Measurements from ENCODE around the gene GALNT11. TPM values are rescaled to one million over a fixed set of nuclear protein-coding genes. Genes with fewer than 3 reads are reported as not detected.

The GALNT11 gene
- total and polyA plus RNA-seq, 9 of the 15 experiments (the other 6 are each of a cell fraction or from before 2014, with no cell fraction given): 8.2 to 59.5 (median 36.5) TPM

- no peak for ATAC-seq
- 93% methylated on average over 5 of the region's 5 CpGs for WGBS (ENCODE audit: insufficient coverage, low coverage, missing lambda C conversion rate)
- intact Hi-C loops (cut with micrococcal nuclease): no loop called here
Measured at GRCh38 chr7:152148706-152149105, 123.2 kb downstream of the GALNT11 start.

More at GRCh38 chr7:152148706-152149105, 123.2 kb downstream of the GALNT11 start:
- in situ Hi-C loops (cut with MboI): no loop called here
- Histone ChIP-seq H2AFZ (ENCODE audit: low read depth, low read length) (no peak overlapping the region), H3K27ac (ENCODE audit: extremely low read depth, low read depth, low read length) (no peak overlapping the region), H3K27me3 (ENCODE audit: control insufficient read depth in 2 of 2, insufficient read depth in 2 of 2, low read length in 2 of 2) (no peaks in the 10 kb centered on the region), H3K4me2 (ENCODE audit: insufficient read depth, low read length) (no peak overlapping the region), H4K20me1 (replicated peaks; ENCODE audit: control insufficient read depth, insufficient read depth, low read length) (no peaks in the 10 kb centered on the region; the same call in 1 of the 2 replicates), H3K79me2 (ENCODE audit: control insufficient read depth, insufficient read depth, low read length) (no peaks in the 10 kb centered on the region), H3K9me1 (ENCODE audit: control insufficient read depth, insufficient read depth, low read length) (peaks cover 4% of the 10 kb centered on the region), H3K9me3 (replicated peaks; ENCODE audit: control insufficient read depth, insufficient read depth, low read depth, low read length) (no peaks in the 10 kb centered on the region), H3K9ac (ENCODE audit: insufficient read depth in 1 of 2, low read depth in 2 of 2, low read length in 2 of 2) (no peak overlapping the region), H3K36me3 (ENCODE audit: control insufficient read depth, insufficient read depth, low read length) (peaks cover 96% of the 10 kb centered on the region), H3K4me3 (no peak overlapping the region), H3K4me1 (replicated peaks in 1 of 2; ENCODE audit: control insufficient read depth in 2 of 2, insufficient read depth in 2 of 2, low read length in 2 of 2) (no peaks in the 10 kb centered on the region)
- no peak for DNase-seq (ENCODE audit: extremely low read depth in 1 of 4, low spot score in 3 of 4)
- ChIA-PET POLR2A (interaction anchor here (1.4 to 1.6 kb wide), 3 partner anchors 9 to 16 kb away, joined by 4 to 8 read pairs (median 5); no protein-coding TSS in a partner anchor), CTCF (ENCODE audit: low intra/inter-chr PET ratio) (no interaction called here)
- TF ChIP-seq ZFX (CRISPR knock-in tag; IDR thresholded peaks at IDR 0.05) (no peak), E2F6 (IDR thresholded peaks at IDR 0.05; ENCODE audit: borderline replicate concordance in 1 of 2, extremely low read depth in 1 of 2, insufficient read depth in 1 of 2, insufficient read length in 1 of 2, low read depth in 1 of 2, low read length in 1 of 2, poor library complexity in 1 of 2, severe bottlenecking in 1 of 2) (no peak), KLF16 (IDR thresholded peaks at IDR 0.05) (no peak), HCFC1 (IDR thresholded peaks at IDR 0.05; ENCODE audit: low read depth, low read length) (no peak), KAT8 (IDR thresholded peaks at IDR 0.05; ENCODE audit: low read depth) (no peak), CHD1 (IDR thresholded peaks at IDR 0.05; ENCODE audit: low read length) (no peak), ZBTB33 (CRISPR knock-in tag; IDR thresholded peaks at IDR 0.05) (no peak), ZNF79 (CRISPR knock-in tag; IDR thresholded peaks at IDR 0.05; ENCODE audit: low read depth) (no peak)
- no peak for FAIRE-seq
- BruUV-seq (replicated peaks): no TSS peak
